Large intestine (tissue), 12 donors: ENCODE measurements around the gene MCEE. TPM values are rescaled to one million over a fixed set of nuclear protein-coding genes. Genes with fewer than 3 reads are reported as not detected.
"Not testable (repeated sequence)": the region's sequence is repeated elsewhere in the genome, so short reads cannot be mapped to it uniquely, and the experiment has no call there.

Experiments used
- DNase-seq, 2 donors: peaks; one replicate each; pipeline versions ENCODE4 v3.0.0 to v3.0.0-alpha.2; 2013
- H3K27ac ChIP-seq: one replicate; pipeline ENCODE4 v1.5.1; 2013; ENCODE audit warnings: low read length
- H3K27me3 ChIP-seq: 2 replicates; pipeline ENCODE4 v1.6.1; 2013; ENCODE audit warnings: low read length; ENCODE audit not compliant: control insufficient read depth, insufficient read depth
- H3K36me3 ChIP-seq: 2 replicates; pipeline ENCODE4 v1.6.1; 2013; ENCODE audit warnings: low read length; ENCODE audit not compliant: control insufficient read depth, insufficient read depth
- H3K4me1 ChIP-seq: one replicate; pipeline ENCODE4 v1.6.1; 2013; ENCODE audit warnings: low read length; ENCODE audit not compliant: control insufficient read depth, insufficient read depth
- H3K4me3 ChIP-seq: one replicate; pipeline ENCODE4 v1.5.1; 2013; ENCODE audit warnings: low read length
- H3K9me3 ChIP-seq: one replicate; pipeline ENCODE4 v1.6.1; 2013; ENCODE audit warnings: mild to moderate bottlenecking, low read depth, low read length, moderate library complexity; ENCODE audit not compliant: control insufficient read depth
- WGBS: methylation state at CpG from one replicate; pipeline ENCODE4 v1.1.5; 2013; ENCODE audit warnings: low lambda C conversion rate; ENCODE audit not compliant: insufficient coverage; 5-methylcytosine and 5-hydroxymethylcytosine counted together
- long read RNA-seq, 11 donors: transcript quantifications; one replicate each; lab custom pipeline, GENCODE V29; 2026
- polyA plus RNA-seq: library from polyadenylated mRNA; unstranded; fragments of 120-200 nt; gene quantifications from one replicate; pipeline ENCODE4 v1.2.1, GENCODE V29; 2013

MCEE gene
- polyA plus RNA-seq: 26.0 TPM
- long read RNA-seq, donor 1, partial matches to known transcripts: 0 of 4 reads
- long read RNA-seq, donor 1, other reads (novel, unspliced or antisense): 0 of 4 reads
- long read RNA-seq, donor 2, transcript MCEE-201 (3 exons, 835 nt): major isoform, 7 of 7 reads
- long read RNA-seq, donor 2, partial matches to known transcripts: 0 of 7 reads
- long read RNA-seq, donor 2, other reads (novel, unspliced or antisense): 0 of 7 reads
- long read RNA-seq, donor 3: 0 reads
- long read RNA-seq, donor 4, partial matches to known transcripts: 0 of 4 reads
- long read RNA-seq, donor 4, other reads (novel, unspliced or antisense): 0 of 4 reads
- long read RNA-seq, donor 5, transcript MCEE-201 (3 exons, 835 nt): major isoform, 6 of 7 reads
- long read RNA-seq, donor 5, partial matches to known transcripts: 0 of 7 reads
- long read RNA-seq, donor 5, other reads (novel, unspliced or antisense): 0 of 7 reads
- long read RNA-seq, donor 6, transcript MCEE-201 (3 exons, 835 nt): major isoform, 8 of 14 reads
- long read RNA-seq, donor 6, partial matches to known transcripts: 6 of 14 reads
- long read RNA-seq, donor 6, other reads (novel, unspliced or antisense): 0 of 14 reads
- long read RNA-seq, donor 7, transcript MCEE-201 (3 exons, 835 nt): major isoform, 5 of 11 reads
- long read RNA-seq, donor 7, partial matches to known transcripts: 5 of 11 reads
- long read RNA-seq, donor 7, other reads (novel, unspliced or antisense): 0 of 11 reads
- long read RNA-seq, donor 8, transcript MCEE-201 (3 exons, 835 nt): major isoform, 15 of 16 reads
- long read RNA-seq, donor 8, partial matches to known transcripts: 0 of 16 reads
- long read RNA-seq, donor 8, other reads (novel, unspliced or antisense): 0 of 16 reads
- long read RNA-seq, donor 9, transcript MCEE-201 (3 exons, 835 nt): major isoform, 16 of 34 reads
- long read RNA-seq, donor 9, partial matches to known transcripts: 17 of 34 reads
- long read RNA-seq, donor 9, other reads (novel, unspliced or antisense): 0 of 34 reads
- long read RNA-seq, donor 10, transcript MCEE-201 (3 exons, 835 nt): major isoform, 7 of 103 reads
- long read RNA-seq, donor 10, partial matches to known transcripts: 77 of 103 reads
- long read RNA-seq, donor 10, other reads (novel, unspliced or antisense): 19 of 103 reads
- long read RNA-seq, donor 11, transcript MCEE-201 (3 exons, 835 nt): major isoform, 7 of 12 reads
- long read RNA-seq, donor 11, partial matches to known transcripts: 0 of 12 reads
- long read RNA-seq, donor 11, other reads (novel, unspliced or antisense): 5 of 12 reads

GRCh38 chr2:71130152-71130904 lies at the start of gene MCEE, which contains the start of gene MPHOSPH10:
Gene MCEE, minus strand, starts transcription at chr2:71130229. Its CDS starts 10 bp downstream, at chr2:71130219.
Gene MPHOSPH10, plus strand, starts transcription at chr2:71130634. Its CDS starts 32 bp downstream, at chr2:71130666.
- peak within 1 kb of the TSS; percentile 97 for H3K4me3 ChIP-seq
- H3K27ac ChIP-seq: peak within 1 kb of the TSS; percentile 93
- no peaks in the 10 kb centered on the region for H3K27me3 ChIP-seq
- no peaks in the 10 kb centered on the region for H3K4me1 ChIP-seq
- peak; percentile 86 to 95 for DNase-seq
- no peaks in the 10 kb centered on the region for H3K9me3 ChIP-seq
- H3K36me3 ChIP-seq: peaks cover 14% of the 10 kb centered on the region
- no CpG with 5 or more reads among the region's 67 CpGs for WGBS

DNA sequence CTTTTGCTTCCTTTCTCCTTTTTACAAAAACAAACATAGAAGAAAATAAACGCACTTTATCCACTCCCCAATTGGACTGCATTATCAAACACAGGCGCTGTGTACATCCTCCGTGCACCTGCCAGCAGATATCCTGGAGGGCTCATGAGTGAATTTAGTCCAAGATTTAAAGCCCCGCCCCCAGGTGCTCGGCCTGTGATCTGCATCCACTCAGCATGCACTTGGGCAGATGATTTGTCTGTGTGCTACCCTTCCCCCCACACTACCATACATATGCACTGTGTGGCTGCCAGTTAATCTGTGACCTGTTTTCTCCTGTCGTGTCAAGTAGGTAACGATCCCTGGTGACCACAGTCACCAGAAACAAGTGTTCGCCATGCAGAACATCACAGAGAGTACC lies 48.8 kb upstream of the MCEE start:
- not testable (repeated sequence) for H3K9me3 ChIP-seq, H3K4me1 ChIP-seq, H3K4me3 ChIP-seq, H3K27me3 ChIP-seq, H3K36me3 ChIP-seq, DNase-seq, H3K27ac ChIP-seq
- WGBS: no CpG with 5 or more reads among the region's 8 CpGs

DNA sequence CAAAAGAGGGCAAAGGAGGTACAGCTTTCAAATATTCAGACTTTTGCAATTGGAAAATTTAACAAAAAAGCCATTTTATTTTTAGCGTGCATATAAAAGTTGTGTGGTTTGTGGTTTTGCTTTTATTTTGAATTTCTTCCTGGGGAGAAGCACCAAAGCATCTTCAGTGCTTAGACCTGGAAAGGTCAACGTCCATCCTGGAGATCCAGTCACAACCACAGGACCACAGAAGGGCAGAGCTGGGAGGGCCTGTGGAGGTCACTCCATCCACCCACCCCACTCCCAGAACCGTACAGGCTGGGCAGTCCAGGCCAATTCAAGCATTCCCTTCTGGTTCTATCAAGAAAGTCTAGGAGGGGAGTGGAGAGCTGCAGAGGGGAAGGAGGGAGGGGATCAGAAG lies 44.2 kb upstream of the MCEE start:
- Histone ChIP-seq H3K36me3 (no peaks in the 10 kb centered on the region), H3K4me1 (no peaks in the 10 kb centered on the region), H3K27ac (no peak overlapping the region), H3K27me3 (no peaks in the 10 kb centered on the region), H3K9me3 (no peaks in the 10 kb centered on the region), H3K4me3 (no peak overlapping the region)
- DNase-seq: no peak
- no CpG with 5 or more reads among the region's 3 CpGs for WGBS

GRCh38 chr2:71173096-71173495 lies 43.1 kb upstream of the MCEE start:
- DNase-seq: peak; percentile 10 to 39
- Histone ChIP-seq H3K4me1 (no peaks in the 10 kb centered on the region), H3K27me3 (no peaks in the 10 kb centered on the region), H3K4me3 (no peak overlapping the region), H3K36me3 (no peaks in the 10 kb centered on the region), H3K9me3 (no peaks in the 10 kb centered on the region), H3K27ac (no peak overlapping the region)
- WGBS: 40% methylated on average over 1 of the region's 1 CpG

DNA sequence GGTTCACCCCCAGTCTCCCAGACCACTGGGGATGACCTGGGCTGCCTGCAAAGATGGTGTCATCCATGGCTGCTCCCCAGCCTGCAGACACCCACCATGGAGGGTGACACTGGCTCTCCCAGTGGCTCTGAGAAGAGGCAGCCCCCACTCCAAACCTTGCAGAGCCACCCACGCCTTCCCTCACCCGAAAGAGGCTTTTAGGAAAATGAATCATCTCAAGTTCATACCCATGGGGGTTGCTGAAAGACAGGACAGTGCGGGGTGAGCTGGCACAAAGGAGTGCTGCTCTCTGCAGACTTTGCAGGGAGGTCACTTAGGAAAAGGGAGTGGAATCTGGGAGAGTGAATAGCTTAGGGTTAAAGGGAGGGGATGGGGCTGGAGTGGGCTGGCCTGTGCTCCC lies 36.8 kb upstream of the MCEE start:
- H3K4me1 ChIP-seq: no peaks in the 10 kb centered on the region
- H3K27me3 ChIP-seq: no peaks in the 10 kb centered on the region
- no peaks in the 10 kb centered on the region for H3K9me3 ChIP-seq
- no CpG with 5 or more reads among the region's 3 CpGs for WGBS
- DNase-seq: no peak
- no peaks in the 10 kb centered on the region for H3K36me3 ChIP-seq
- H3K27ac ChIP-seq: no peak overlapping the region
- H3K4me3 ChIP-seq: no peak overlapping the region

- no CpG with 5 or more reads among the region's 16 CpGs for WGBS
- no peak overlapping the region for H3K4me3 ChIP-seq
- H3K36me3 ChIP-seq: no peaks in the 10 kb centered on the region
- peak; percentile 19 to 40 for DNase-seq
- H3K4me1 ChIP-seq: no peaks in the 10 kb centered on the region
- H3K27ac ChIP-seq: no peak overlapping the region
- peaks cover 3% of the 10 kb centered on the region for H3K27me3 ChIP-seq
- no peaks in the 10 kb centered on the region for H3K9me3 ChIP-seq
These were observed 27.2 kb upstream of the MCEE start for GRCh38 chr2:71157124-71157793.

GRCh38 chr2:71156573-71156972 lies 26.5 kb upstream of the MCEE start:
- Histone ChIP-seq H3K4me3 (no peak overlapping the region), H3K9me3 (no peaks in the 10 kb centered on the region), H3K27ac (no peak overlapping the region), H3K27me3 (peaks cover 3% of the 10 kb centered on the region), H3K4me1 (no peaks in the 10 kb centered on the region), H3K36me3 (no peaks in the 10 kb centered on the region)
- DNase-seq: peak; percentile 13 to 17
- WGBS: no CpG with 5 or more reads among the region's 6 CpGs

- H3K27me3 ChIP-seq: peaks cover 3% of the 10 kb centered on the region
- WGBS: 90% methylated on average over 2 of the region's 4 CpGs
- H3K9me3 ChIP-seq: no peaks in the 10 kb centered on the region
- H3K4me1 ChIP-seq: no peaks in the 10 kb centered on the region
- no peak overlapping the region for H3K4me3 ChIP-seq
- no peak overlapping the region for H3K27ac ChIP-seq
- no peak for DNase-seq
- no peaks in the 10 kb centered on the region for H3K36me3 ChIP-seq
These were observed 25.8 kb upstream of the MCEE start for GRCh38 chr2:71155846-71156245.

DNA sequence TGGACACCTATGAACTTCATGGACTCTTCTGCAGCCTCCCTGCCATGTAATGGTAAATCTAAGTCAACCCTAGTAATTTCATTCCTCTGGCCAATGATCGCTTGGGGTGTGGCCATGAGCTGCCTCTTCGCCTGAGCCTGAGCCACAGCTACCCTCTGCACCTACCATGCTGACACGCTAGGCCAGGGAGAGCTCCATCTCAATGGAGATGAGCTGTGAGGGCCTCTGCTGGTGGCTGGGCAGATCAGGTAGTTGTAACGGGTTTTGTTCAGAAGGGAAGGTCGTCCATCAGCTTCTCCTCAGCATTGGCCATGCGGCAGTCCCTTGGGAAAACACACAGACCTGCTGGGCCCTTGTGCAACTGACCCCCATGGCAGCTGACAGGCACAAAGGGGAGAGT lies 24.8 kb upstream of the MCEE start:
- WGBS: no CpG with 5 or more reads among the region's 6 CpGs
- Histone ChIP-seq H3K4me1 (no peaks in the 10 kb centered on the region), H3K27me3 (peaks cover 3% of the 10 kb centered on the region), H3K27ac (no peak overlapping the region), H3K4me3 (no peak overlapping the region), H3K36me3 (peaks cover 9% of the 10 kb centered on the region), H3K9me3 (no peaks in the 10 kb centered on the region)
- DNase-seq: no peak
